ENCODE results near the gene GRPEL1. TPM values are rescaled to one million over a fixed set of nuclear protein-coding genes. Genes with fewer than 3 reads are reported as not detected.
"Not testable (repeated sequence)": the region's sequence is repeated elsewhere in the genome, so short reads cannot be mapped to it uniquely, and the experiment has no call there.

Gene GRPEL1
- total RNA-seq, 1 donor from 2014 or later, result 55.4 TPM

DNA sequence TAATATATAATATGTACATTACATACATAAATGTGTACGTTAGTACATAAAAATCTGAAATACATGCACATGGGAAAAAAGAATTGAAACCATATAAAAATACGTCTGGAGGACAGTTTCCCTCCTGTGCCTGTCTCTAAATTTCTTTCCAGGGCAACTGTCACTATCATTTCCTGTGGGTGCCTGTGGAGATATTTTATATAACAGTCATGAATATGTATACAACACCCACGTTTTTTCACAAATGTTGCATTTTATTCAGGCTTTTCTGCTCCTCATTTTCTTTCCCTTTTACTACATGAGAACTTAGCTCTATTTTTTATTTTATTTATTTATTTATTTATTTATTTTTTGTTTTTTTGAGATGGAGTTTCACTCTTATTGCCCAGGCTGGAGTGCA lies 24.2 kb upstream of the GRPEL1 start:
- no peak for DNase-seq (ENCODE audit: low read depth, low spot score)

DNA sequence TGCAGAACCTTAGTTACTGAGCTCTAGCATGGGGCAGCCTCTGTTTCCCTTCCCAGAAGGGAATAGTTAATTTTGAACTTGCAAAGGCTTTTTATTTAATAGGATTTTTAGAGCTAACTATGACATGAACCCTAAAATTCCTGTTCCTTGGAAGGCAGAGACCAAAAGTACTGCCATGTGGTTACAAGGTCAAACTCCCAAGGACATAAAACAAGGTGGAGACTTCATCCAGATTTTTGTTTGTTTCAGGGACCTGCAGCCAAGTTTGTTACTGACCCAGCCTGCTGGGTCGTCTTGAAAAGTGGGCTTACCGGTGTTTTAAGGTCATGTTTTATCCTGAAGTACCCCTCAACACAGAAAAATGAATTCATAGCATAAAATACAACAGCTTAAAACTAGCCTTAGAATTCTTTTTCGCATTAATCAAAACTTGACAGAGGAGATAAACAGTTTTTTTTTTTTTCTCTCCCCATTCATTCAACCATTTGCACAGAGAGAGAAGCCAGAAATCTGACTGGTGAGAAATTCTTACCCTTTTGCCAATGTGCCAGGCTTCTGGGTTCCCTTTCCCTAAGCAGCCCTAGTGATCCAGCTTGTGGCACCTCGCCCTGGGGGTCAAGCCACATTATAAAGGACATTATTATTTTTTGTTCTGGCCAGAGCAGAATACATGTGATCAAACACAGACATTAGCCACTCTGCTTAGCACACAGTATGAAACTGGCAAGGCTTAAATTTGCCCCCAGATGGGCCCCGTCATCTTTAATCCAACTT lies 21.5 kb upstream of the GRPEL1 start:
- DNase-seq (ENCODE audit: low read depth, low spot score), result no peak

DNA sequence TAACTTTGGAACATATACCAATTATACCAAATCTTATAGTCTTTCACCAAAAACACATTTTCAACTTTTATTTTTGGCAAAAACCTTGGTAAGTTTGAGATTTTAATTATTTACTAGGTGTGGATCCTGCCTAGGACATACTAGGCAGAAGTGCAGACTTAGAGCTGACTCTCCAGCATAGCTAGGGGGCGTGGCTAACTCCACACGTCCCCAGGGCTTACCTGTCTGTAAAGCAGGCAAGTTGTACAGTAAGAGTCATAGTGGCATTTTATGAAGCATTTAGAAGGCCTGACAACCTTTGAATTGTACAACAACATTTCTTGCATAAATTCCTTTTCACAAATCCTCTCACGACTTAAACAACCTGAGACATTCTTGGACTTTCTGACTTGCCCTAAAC lies 19.2 kb upstream of the GRPEL1 start:
- no peak for DNase-seq (ENCODE audit: low read depth, low spot score)

DNA sequence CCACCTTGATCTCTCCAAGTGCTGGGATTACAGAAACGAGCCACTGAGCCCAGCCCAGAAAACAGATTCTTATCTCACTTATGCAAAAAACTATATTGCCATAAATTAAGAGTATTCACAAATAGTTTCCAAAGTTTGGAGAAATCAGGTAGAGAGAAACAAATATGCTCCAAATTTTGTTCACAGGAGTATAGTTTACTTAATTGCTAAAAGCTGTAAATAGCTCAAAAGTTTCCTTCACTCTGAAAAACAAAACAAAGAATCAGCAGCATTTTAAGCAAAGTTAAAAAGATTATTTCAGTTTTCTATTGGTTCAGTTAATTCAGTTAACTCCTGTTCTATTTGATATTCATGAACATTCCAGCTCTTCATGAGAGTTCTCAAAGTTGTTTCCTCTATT lies 18.5 kb upstream of the GRPEL1 start:
- DNase-seq (ENCODE audit: low read depth, low spot score), result no peak

DNA sequence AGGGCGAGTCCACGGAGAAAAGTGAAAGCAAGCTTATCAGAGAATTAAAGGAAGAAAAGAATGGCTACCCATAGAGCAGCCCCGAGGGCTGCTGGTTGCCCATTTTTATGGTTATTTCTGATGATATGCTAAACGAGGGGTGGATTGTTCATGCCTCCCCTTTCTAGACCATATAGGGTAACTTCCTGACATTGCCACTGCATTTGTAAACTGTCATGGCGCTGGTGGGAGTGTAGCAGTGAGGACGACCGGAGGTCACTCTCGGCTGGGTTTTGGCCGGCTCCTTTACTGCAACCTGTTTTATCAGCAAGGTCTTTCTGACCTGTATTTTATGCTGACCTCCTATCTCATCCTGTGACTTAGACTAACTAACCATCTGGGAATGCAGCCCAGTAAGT lies 16.7 kb upstream of the GRPEL1 start:
- not testable (repeated sequence) for DNase-seq (ENCODE audit: low read depth, low spot score)

DNA sequence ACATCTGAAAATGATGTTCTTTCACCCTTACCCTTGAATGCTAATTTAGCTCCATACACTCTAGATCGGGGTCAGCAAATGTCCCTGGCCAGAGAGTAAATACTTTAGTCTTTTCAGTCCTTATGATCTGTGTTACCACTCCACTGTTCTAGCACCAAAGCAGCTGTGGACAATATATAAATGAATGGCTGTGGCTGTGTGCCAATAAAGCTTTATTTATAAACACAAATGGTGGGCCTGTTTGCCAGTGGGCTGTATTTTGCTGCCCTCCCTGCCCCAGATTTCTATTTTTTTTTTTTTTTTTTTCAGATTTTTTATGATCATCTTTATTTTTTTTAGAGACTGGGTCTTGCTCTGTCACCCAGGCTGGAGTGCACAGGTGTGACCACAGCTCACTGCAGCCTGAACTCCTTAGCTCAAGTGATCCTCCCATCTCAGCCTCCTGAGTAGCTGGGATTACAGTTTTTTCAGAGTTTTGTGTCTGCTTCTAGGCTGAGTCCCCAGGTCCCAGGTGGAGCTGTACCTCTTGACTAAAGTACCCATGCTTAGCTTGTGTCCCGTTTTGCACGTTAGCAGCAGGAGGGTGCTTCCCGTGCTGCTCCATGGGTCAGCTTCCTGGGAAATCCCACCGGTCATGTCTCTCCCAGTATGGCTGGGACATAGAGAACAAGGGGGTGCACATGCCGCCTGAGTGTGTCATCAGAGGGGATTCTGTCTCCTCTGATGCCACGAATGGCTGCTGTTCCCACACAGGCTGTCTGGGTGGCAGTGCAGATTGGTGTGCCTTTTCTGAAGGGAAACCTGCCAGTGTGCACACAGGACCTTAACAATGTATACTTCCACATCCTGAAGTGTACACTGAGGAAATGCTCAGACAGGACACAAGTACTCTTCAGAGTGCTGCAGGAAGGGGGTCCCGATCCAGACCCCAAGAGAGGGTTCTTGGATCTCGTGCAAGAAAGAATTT lies 16.0 kb upstream of the GRPEL1 start:
- no peak for DNase-seq (ENCODE audit: low read depth, low spot score)

DNA sequence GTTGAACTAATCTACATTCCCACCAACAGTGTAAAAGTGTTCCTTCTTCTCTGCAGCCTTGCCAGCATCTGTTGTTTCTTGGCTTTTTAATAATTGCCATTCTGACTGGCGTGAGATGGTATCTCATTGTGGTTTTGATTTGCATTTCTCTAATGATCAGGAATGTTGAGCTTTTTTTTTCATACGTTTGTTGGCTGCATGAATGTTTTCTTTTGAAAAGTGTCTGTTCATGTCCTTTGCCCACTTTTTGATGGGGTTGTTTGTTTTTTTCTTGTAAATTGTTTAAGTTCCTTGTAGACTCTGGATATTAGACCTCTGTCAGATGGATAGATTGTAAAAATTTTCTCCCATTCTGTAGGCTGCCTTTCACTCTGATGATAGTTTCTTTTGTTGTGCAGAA lies 12.0 kb upstream of the GRPEL1 start:
- DNase-seq (ENCODE audit: low read depth, low spot score), result not testable (repeated sequence)

DNA sequence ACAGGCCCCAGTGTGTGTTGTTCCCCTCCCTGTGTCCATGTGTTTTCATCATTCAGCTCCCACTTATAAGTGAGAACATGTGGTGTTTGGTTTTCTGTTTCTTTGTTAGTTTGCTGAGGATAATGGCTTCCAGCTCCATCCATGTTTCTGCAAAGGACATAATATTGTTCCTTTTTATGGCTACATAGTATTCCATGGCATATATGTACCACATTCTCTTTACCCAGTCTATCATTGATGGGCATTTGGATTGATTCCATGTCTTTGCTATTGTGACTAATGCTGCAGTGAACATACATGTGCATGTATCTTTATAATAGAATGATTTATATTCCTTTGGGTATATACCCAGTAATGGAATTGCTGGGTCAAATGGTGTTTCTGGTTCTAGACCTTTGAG lies 11.6 kb upstream of the GRPEL1 start:
- DNase-seq (ENCODE audit: low read depth, low spot score), result not testable (repeated sequence)

DNA sequence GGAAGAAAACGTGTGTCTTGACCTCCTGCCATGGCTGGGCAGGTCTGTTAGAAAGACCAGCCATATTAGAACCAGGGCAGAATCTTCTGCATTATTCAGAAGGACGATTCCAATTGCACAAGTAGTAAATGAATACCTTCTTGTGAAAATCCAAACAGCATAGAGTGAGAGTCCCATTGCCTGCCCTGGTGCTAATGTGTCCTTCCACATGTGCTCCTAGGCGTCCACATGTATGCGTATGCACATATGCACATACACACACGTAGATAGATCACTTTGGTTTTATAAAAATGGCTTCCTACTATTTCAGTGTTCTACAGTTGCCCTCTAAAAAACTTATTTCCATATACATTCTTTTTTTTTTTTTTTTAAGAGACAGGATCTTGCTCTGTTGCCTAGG lies 10.2 kb upstream of the GRPEL1 start:
- no peak for DNase-seq (ENCODE audit: low read depth, low spot score)

DNA sequence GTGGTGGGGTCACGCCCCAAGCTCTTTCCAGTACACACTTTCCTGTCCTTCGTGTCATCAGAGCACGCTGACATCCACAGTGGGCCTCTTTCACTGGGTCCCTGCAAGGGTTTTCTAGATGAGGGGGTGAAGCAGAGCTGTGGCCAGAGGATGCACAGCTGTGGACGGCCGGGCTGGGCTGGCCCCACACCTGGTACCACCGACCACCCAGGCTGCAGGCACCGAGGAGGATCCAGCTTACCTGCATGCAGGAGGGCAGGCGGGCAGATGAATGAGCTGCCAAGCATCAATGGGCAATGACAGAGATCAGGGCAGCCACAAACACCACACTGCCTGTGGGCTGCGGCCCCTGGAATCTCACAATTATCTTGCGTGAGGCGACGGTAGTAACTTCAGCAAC lies 9.5 kb upstream of the GRPEL1 start:
- DNase-seq (ENCODE audit: low read depth, low spot score), result no peak

DNA sequence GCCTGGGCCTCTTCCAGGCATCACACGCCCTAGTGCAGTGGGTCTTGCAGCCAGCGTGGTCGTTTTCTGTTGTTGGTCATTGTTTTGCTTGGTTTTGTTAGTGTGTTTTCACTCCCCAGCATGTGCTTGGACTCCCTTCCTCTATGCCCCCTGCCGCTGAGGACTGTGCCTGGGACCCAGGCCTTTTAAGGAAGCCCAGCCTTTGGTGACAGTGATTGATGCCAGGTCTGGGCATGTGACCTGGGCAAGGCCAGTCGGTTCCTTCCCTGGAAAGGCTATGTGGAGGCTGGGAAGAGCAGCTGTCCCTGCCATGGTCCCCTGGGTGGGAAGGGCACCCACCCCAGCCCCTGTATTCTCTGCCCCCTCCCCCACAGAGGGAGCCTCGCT lies 8.8 kb upstream of the GRPEL1 start:
- DNase-seq (ENCODE audit: low read depth, low spot score), result no peak

DNA sequence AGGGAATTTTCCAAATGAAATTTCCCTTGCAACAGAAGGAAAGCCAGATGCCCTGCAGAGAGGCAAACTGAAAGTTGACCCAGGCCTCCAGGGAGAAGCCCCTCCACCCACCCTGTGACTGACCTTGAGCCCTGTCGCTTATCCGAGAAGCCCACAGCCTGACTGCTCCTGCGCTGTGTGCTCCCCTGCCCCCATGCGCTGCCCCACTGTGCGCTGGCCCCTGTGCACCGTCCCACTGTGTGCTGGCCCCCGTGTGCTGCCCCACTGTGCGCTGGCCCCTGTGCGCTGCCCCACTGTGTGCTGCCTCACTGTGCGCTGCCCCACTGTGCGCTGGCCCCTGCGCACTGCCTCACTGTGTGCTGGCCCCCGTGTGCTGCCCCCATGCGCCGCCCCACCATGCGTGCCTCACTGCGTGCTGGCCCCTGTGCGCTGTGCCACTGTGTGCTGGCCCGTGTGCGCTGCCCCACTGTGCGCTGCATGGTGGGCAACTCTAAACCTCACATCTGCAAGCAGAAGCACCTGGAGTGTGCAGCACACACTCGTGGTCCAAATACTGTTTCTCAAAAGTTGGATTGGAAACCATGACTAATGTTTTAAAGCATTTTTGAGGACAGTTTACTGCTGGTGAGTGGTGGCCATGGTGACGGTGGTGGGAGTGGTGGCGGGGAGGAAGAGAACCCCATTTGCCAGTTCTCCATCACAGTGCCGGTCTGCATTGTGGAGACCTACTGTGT lies 8.3 kb upstream of the GRPEL1 start:
- DNase-seq (ENCODE audit: low read depth, low spot score), result no peak

DNA sequence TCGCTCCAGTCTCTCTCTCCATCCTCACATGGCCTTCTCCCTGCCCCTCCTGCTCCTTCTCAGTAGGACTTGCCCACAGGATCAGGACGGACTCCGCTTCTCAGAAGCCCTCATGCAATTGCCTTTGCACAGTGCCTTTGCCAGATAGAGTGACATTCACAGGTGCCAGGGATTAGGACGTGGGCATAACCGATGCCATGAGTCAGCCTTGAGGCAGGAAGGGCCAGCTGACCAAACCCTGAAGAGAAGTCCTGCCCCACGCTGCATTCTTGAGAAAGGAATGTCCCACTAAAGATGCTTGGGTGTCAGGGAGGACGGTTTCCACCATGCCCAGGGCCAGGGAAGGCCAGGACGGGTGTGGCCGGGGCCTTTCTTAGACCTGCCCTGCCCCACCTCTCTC lies 6.6 kb upstream of the GRPEL1 start:
- DNase-seq (ENCODE audit: low read depth, low spot score), result no peak

DNA sequence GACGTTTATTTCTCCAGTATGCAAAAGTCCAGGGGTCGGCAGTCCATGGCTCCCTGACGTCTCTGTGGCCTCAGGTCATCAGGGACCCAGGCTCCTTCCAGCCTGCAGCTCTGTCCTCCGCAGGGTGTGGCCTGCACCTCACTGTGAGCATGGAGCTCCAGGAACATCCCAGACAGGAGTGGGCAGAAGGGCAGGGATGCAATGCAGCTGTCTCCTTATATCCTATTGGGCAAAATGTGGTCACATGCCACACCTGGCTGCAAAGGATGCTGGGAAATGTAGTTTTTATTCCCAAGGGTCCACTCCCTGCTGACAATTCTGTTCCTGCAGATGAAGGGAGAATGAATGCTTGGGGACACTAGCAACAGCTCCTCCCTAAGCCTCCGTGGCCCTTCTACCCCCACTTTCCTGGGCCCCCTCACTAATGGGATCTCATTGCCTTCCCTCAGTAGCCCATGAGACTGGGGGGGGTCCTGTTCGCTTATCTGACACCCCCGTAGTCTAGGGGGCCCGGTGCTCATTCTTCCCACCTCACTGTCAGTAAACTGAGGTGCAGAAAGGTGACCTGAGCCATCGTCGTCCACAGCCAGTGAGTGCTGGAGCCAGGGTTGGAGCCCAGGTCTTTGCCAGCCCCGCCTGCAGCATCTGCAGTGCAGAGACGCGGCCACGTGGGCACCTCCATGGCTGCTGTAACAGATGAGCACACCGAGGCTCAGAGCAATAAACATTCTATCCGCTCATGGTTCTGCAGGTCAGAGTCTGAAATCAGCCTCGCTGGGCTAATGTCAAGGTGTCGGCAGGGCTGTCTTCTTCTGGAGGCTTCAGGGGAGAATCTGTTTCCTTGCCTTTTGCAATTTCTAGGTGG lies 5.9 kb upstream of the GRPEL1 start:
- DNase-seq (ENCODE audit: low read depth, low spot score), result no peak

DNA sequence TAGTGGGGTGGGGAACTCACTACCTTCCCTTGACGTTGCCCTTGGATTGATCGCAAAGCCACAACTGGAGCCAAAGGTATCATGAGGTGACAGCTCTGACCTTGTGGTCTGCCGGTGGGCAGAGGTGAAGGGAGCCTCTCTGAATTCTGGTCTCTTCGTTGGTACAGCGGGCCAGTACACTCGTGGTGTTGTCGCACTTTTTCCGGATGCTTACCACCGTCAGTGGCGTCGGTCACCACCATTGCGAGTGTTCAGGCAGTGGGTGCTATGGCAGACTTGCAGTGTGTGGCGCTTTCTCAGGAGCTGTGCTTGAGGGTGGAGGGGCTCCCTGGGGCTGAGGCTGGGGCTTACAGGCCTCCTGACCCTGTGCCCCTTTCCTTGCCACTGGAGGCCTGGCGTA lies 5.2 kb upstream of the GRPEL1 start:
- DNase-seq (ENCODE audit: low read depth, low spot score), result no peak

DNA sequence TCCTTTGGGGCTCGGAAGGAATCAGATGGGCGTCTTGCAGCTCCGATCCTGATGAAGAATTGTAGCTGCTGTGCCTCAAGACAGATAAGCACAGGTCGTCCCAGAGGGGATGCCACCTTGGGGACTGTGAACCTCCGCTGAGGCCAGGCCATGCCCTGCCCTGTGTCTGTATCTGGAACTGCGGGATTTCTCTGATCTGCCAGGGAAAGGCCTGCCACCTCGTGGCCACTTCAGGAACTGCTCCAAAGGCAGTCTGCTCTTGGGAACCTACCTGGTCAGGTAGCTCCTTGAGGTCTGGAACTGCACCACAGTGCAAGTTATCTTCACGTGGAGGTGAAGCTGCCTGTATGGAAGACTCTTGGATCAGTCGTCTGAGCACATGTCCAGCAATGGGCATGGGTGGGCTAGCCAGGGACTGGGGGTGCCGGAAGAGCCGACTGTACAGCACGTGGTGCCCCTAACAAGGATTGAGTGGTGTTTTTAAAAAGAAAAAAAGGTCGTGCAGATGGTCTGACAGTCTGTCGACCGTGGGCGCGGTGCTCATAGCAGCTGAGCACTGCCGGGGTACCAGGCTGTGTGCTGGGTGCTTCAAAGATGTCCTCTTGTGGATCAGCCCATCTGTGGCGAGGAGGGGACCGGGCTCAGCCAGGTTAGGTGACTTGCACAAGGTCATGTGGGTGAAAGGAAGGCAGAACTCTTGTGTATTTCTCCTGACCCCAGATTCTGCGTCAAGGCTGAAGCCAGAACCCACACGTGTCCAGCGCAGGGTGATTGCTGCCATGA lies 3.1 kb upstream of the GRPEL1 start:
- DNase-seq (ENCODE audit: low read depth, low spot score), result peak; percentile 20

DNA sequence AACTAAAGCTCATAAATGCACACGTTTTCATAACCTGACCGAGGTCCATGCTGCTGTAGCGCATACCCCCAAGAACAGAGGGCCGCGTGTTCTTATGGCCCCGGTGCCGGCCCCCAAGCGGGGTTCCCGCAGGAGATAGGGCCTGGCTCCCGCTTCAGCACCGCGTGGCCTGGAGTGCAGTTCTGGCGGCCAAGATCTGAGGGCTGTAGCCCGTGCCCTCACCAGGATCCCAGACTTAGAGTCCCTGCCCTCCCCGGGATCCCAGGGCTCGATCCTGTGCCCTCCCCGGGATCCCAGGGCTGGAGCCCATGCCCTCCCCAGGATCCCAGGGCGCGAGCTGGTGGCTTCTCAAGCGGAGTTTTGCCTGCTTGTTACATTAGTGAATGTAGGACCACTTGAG lies 1.0 kb upstream of the GRPEL1 start:
- no peak for DNase-seq (ENCODE audit: low read depth, low spot score)

DNA sequence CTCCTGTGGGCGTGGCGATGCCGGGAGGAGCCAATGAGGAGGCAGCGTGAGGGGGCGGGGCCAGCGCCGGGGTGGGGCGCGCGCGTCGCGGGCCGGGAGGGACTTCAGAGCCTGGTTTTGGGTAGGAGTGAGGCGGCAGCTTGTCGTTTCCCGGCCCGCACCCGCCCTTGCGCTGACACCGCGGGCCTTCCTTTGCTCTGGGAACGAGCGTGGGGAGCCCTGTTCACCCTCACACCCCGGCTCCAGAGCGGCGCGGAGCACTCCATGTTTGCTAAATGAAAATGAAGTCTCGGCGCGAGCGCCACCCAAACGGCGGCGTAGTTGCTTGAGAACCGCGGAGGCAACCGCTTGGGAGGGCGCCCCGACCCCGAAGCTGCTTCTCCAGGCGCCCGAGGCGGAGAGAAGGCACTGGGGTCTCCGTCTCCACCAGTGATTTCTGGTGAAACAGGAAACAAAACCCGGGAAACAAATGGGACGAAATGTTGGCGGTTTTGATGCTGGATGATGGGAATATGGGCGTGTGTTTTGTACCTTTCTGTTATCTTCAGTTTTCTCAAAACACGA lies 497 bp upstream of the GRPEL1 start:
- DNase-seq (ENCODE audit: low read depth, low spot score), result no peak

DNA sequence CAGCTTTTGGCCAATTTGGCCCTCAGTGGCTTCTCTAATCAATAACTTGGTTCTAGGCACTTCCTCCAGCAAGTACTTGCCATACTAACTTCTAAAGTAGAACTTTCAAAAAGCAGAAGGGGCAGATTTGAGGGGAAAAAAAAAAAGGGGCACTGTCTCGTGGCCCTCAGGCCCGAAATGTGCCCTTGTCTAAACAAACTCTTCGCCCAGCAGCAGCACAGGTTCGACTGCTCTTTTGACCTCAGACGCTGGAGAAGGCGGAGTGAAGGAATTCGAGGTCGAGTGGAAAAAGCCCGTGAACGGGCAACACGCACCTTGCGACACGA lies 775 bp downstream of the GRPEL1 start:
- no peak for DNase-seq (ENCODE audit: low read depth, low spot score)

DNA sequence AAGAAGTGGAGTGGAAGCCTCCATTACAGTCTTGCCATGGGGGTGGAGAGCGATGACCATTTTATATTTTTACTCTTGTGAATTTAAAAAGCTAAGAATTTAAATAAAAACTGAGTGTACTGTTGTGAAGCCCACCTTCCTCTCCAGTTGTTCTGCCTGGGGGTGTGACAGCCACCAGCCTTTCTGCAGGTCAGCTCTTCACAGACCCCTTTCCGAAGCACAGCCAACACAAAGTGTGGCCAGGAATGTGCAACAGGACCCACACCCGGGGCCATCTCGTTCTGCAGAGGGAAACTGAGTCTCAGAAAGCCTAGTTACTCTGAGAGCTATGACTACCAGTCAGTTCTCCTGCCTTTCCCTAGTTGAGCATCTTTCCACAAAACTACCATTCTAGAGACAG lies 1.4 kb downstream of the GRPEL1 start:
- no peak for DNase-seq (ENCODE audit: low read depth, low spot score)

All from pulmonary artery endothelial cell (primary cell).